HUDEP-2 (cell line): ENCODE measurements around the gene FAM181A.

Source experiments
- DNase-seq, 76 experiments: peaks; one replicate each; lab custom pipeline; 2025; ENCODE audit not compliant: unreplicated experiment in 76 of 76; lab: John Stamatoyannopoulos, UW

Gene FAM181A

DNA sequence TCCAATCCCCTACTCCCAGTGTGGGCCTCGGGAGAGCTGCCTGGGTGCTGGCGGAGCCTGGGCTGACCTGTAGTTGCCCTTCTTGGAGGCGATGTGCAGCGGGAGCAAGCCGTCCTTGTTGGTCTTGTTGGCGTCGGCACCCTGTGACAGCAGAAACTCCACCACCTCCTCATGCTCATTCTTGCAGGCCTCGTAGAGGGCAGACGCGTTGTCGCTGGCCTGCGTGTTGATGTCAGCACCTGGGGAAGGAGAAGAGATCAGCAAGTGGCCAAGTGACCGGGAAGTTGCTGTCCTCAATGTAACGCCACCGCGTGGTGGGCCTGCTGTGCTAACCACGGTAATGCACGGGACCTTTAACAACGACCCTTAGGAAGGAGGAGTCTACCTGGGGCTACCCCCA, 20.1 kb downstream of the FAM181A start:
- DNase-seq: no peak

DNA sequence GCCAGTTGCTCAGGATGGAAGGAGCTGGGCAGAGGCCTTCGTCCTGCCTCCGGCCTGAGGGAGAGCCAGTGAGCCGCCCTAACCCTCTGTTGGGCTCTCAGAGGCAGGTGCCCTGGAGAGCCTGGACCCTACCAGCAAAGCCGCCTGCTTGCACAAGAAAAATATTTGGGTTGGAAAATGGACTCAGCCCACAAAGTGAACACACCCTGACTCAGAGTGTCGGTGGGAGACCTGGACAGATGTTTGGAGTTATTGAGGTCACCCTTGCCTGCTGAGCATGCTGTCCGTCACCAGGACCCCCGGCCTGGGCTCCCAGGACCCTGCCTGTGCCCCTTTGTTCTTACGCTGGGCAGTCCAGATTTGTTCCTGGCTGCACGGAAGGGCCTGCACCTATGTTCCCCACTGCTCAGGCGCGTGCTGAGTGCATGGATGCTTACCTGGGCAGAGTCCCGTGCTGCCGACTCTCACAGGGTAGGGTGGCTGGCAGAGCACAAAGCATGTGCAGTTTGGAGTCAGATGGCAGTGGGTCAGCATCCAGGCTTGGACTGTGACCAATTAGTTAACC, 22.4 kb downstream of the FAM181A start:
- DNase-seq: no peak

DNA sequence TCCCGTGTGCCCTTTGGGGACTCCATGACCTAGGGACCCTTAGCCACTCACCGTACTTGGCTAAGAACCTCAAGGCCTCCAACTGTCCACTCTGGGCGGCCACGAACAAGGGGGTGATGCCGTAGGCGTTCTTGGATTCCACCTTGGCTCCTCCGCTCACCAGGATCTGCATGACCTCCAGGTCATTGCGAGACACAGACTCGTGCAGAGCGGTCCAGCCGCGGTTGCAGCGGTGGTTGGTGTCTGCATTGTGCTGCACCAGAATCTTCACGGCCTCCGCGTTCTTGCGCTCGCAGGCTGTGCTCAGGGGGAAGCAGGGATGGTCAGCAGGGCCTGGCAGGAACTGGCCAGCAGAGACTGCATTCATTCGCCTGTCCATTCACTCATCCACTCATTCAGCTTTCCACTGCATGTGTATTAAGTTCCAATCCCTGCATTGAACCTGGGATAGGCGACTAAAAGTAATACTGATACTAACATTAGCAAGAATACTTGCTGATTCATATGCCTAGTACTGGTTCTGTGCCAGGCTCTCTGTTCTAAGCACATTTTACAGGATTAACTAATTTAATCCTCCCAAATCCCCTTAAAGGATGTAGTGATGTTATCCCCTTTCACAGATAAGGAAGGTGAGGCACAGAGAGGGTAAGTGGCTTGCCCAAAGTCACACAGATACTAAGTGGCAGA, 23.9 kb downstream of the FAM181A start:
- no peak for DNase-seq

- no peak for DNase-seq
Measured at GRCh38 chr14:93951635-93952540, 24.7 kb downstream of the FAM181A start.

- DNase-seq: no peak
Measured at GRCh38 chr14:93952829-93953228, 25.7 kb downstream of the FAM181A start.

DNA sequence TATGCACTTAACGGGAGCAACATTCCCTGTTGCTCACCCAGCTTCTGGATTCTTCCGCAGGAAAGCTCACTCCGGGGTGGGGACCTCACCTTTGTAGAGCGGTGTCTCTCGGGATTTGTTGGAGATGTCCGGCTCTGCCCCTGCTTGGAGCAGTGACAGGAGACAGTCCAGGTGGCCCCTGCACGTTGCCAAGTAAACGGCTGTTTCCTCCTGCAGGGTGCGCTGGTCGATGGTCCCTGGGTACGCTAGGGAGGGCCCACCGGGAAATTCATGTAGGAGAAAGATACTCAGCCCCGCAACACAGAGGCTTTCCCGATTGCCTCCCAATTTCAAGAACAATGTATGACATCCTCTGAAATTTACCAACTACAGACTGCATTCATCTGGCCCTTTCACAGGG, 26.1 kb downstream of the FAM181A start:
- no peak for DNase-seq

GRCh38 chr14:93953739-93954515, 26.8 kb downstream of the FAM181A start:
- no peak for DNase-seq

DNA sequence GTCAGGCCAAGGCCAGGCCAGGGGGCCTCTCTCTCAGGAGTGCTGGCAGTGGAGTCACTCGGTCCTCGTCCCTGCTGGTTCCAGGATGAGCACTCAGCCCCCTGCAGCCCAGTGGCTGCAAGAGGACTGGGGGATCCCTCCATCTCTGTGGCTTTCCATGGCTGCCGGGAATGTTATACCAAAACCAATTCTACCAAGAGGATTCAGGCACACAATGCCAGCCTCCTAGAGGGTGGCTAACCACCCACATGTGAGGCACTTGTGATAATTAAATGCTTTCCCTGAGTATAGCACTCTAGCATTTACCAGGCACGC, 27.3 kb downstream of the FAM181A start:
- DNase-seq: no peak

DNA sequence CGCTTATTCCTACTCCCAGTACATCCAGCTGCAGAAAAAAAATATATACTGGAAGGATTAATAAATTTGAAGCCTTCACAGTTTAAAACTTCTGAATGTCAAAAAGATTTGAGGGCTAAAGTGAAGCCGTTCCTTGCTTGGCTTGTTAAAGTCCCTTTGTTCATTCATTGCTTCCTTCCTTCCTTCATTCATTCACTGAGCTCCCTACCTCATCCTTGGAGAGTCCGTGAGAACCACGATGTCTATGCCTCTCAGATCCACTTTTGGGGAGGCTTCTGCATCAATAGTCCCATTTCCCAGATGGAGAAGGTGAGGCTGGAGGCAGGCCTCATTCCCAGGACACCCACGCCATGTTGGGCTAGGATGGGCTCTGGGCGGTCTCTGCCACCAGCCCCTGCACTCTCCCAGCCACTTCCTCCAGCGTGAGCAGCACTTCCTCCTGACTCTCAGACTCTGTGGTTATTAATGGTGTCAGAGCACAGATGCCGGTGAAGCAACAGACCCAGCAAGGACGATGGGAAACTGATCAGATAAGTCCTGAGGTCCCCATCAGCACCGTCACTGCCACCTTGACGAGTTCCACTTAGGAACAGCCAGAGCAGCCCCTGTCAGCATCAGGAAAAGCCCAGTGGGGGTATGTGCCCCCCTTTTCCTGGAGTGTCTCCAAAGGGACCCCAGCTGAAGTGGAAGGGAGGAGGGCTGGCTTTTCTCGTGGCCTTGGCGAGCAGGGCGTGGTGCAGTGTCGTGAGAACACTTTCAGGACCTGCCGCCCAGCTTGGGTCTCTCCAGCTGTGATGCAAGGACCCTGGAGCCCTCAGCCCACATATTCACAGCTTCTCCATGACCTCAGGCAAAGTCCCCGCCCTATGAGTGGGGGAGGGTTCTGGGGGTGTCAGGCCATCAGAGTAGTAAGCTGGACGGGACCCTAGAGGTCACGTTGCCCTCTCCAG, 28.0 kb downstream of the FAM181A start:
- no peak for DNase-seq

DNA sequence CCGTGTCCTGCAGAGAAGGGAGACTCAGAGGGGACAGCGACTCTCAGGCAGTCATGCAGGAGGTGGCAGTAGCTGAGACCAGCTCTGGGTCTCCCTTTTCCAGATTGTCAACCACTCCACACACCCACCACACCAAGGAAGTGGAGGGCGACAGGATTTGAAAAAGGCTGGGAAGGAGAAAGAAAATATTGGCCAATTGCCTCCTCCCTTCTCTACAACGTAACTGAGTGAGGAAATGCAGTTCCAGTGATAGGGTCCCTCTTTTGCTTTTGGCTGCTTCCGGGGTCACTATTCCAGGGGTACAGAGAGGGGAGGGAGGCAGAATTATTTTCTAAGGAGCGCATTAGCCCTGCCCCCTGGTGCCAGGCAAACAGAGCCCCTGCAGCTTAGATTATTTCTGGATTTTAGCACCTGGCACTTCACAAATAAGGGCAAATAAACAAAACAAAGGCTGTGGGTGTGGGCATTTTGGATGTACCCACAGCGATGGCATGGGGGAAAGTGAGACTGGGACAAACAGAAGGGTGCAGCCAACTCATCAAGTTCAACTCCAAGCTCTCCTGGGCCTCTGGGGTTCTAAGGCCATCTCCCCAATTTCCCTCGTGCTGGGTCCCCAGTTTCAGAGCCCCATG, 28.8 kb downstream of the FAM181A start:
- no peak for DNase-seq

DNA sequence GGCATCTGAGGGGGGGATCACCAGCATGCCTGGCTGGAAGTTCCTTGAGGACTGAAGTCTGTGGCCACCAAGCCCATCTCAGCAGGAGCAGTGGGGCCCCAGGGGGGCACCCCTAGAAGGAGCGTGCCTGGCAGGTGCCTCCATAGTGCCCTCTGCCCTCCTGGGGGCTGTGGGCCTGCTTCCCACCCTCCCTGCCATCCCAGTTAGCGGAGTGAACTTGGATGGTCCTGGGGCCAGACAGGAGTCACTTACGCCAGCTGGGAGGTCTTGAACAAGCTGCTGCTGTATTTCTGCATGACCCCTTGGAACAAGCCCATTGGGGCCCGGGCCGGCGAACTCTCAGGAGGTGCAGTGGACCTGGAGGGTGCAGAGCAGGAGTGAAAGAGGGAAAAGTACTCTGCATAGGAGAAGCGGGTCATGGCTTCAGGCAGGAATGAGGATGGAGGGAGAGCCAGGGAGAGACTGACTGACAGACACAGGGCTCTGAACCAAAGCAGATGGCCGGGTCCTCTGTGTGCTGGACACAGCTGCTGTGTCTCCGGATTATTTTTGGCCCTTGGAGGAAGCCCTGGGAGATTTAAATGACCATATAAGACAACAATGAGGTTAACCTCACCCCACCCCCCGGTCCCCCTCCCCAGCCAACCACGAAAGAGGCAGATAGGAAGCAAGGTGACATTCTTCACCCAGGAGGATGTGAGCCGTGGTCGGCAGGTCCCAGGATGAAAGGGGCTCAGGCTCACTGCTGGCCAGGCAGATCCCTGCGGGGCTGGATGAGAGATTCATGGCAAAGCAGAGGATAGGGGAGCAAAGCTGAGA, 29.6 kb downstream of the FAM181A start:
- DNase-seq: no peak

- DNase-seq: no peak
Measured at GRCh38 chr14:93957333-93957710, 30.2 kb downstream of the FAM181A start.

DNA sequence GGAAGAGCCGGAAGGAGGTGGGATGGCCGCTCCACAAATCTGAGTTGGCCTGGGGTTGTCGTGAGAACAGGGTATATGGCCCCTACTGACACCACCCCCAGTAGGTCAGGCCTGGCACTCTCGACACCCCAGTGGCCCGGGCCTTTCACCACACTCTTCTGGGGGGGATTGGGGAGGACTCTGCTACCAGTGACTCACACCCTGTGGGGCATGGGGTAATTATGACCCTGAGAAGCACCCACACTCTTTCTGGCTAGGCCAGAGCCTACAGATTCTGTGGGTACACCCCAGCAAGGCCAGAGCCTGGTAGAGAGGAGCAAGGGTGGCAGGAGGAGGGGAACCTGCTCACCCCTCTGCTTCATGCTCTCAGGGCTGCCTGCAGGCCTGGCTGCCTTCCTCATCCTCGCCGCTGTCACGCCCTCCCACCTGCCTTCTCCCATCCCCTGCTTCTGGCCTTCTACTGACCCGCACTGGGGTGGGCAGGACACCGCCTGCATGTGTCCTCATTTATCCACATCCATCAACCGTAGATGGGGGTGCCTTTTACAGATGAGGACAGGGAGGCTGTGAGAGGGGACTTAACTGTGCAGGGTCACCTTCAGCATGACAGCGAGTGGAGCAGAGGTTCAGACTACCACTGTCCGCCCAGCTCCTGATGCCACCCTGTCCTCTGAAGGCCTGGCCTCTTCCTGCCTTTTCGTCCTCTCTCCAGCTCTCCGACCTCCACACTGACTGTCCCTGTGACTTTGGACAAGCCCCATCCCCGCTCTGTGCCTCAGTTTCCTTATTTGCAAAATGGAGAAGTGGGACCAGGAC, 30.8 kb downstream of the FAM181A start:
- DNase-seq: no peak

- no peak for DNase-seq
Measured at GRCh38 chr14:93958567-93959238, 31.6 kb downstream of the FAM181A start.

GRCh38 chr14:93959239-93960107, 32.3 kb downstream of the FAM181A start:
- peak in 3 of 76 experiments; percentile 2 to 11 (median 3) for DNase-seq

DNA sequence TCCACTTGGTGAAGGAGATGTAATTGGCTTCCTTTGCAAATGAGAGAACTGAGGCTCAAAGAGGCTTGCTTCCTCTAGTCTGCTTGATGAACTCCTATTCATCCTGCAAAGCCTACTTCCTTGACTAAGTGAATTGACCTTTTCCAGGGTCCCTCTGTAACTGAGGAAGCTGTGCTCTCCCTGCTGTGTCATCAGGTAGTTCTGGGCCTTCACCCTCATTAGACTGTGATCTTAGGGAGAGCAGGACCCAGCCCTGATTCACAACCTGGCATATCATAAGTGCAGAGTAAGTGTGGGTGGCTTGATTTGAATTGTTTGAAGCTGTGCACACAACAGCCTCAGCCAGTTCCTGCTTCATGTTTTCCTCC, 32.9 kb downstream of the FAM181A start:
- DNase-seq: no peak
